Stimulated activated CD8-positive, alpha-beta memory T cell treated with anti-CD3 and anti-CD28 coated beads, Interleukin-7, amount 100 ng/mL, for 48 hours (primary cell): Measurements from ENCODE around the gene SLC12A5.

ENCODE experiments used
- DNase-seq, 2 donors: peaks; one replicate each; pipeline ENCODE4 v3.0.0-alpha.2; 2020; ENCODE audit warnings: low read depth in 1 of 2; ENCODE audit errors: extremely low read depth in 1 of 2

Gene SLC12A5

GRCh38 chr20:46025376-46025783 is 3.6 kb upstream of the SLC12A5 start:
- DNase-seq = no peak

GRCh38 chr20:46027245-46027853 is 1.7 kb upstream of the SLC12A5 start:
- no peak for DNase-seq

GRCh38 chr20:46028110-46028509 is 905 bp upstream of the SLC12A5 start:
- no peak for DNase-seq

GRCh38 chr20:46030284-46031013 is 1.4 kb downstream of the SLC12A5 start:
- DNase-seq = no peak

- DNase-seq = no peak
Observed at GRCh38 chr20:46031014-46031569, 2.1 kb downstream of the SLC12A5 start.

GRCh38 chr20:46031701-46032254 is 2.8 kb downstream of the SLC12A5 start:
- no peak for DNase-seq

GRCh38 chr20:46034039-46034438 is 5.0 kb downstream of the SLC12A5 start:
- DNase-seq = no peak

GRCh38 chr20:46035253-46035652 is 6.2 kb downstream of the SLC12A5 start:
- DNase-seq = no peak

GRCh38 chr20:46035713-46036112 is 6.7 kb downstream of the SLC12A5 start:
- DNase-seq = no peak

GRCh38 chr20:46036370-46036769 is 7.4 kb downstream of the SLC12A5 start:
- no peak for DNase-seq

GRCh38 chr20:46037036-46037435 is 8.0 kb downstream of the SLC12A5 start:
- DNase-seq = no peak

GRCh38 chr20:46040902-46041535 is 12.0 kb downstream of the SLC12A5 start:
- no peak for DNase-seq

GRCh38 chr20:46043556-46043955 is 14.5 kb downstream of the SLC12A5 start:
- DNase-seq = no peak

GRCh38 chr20:46044896-46045295 is 15.9 kb downstream of the SLC12A5 start:
- DNase-seq = no peak

GRCh38 chr20:46046588-46047310 is 17.7 kb downstream of the SLC12A5 start:
- DNase-seq = no peak

- no peak for DNase-seq
Observed at GRCh38 chr20:46047821-46048220, 18.8 kb downstream of the SLC12A5 start.

GRCh38 chr20:46049190-46049589 is 20.2 kb downstream of the SLC12A5 start:
- DNase-seq = no peak

GRCh38 chr20:46049815-46050214 is 20.8 kb downstream of the SLC12A5 start:
- no peak for DNase-seq

GRCh38 chr20:46050444-46050843 is 21.4 kb downstream of the SLC12A5 start:
- no peak for DNase-seq

GRCh38 chr20:46050885-46051284 is 21.9 kb downstream of the SLC12A5 start:
- DNase-seq = no peak
